Astrocyte of the spinal cord (primary cell): ENCODE results near the gene HMX3.

Experiments used
- DNase-seq: peaks from one replicate; pipeline ENCODE4 v3.0.0; 2011; ENCODE audit warnings: low read depth, low spot score
- H3K4me3 ChIP-seq: 2 replicates; pipeline ENCODE4 v1.5.1; 2011; ENCODE audit warnings: low read depth, mild to moderate bottlenecking, low read length, moderate library complexity
- CTCF ChIP-seq: IDR thresholded peaks from 2 replicates; pipeline ENCODE4 v1.5.1; 2012; ENCODE audit warnings: low read depth, mild to moderate bottlenecking, low read length, inconsistent platforms
- in situ Hi-C: cut with HindIII; loops from 2 replicates; pipeline ENCODE4 v1.10.0; 2017; ENCODE audit warnings: low sequenced_read_pairs

HMX3 gene

GRCh38 chr10:123135415-123136141 lies at the start of gene HMX3:
TSS of gene HMX3 (plus strand) at chr10:123135970. CDS start at chr10:123136051, 81 bp downstream.
- no peak for TF ChIP-seq CTCF
- in situ Hi-C loops = no loop called here
- H3K4me3 ChIP-seq = no peak within 1 kb of the TSS
- DNase-seq = no peak

DNA sequence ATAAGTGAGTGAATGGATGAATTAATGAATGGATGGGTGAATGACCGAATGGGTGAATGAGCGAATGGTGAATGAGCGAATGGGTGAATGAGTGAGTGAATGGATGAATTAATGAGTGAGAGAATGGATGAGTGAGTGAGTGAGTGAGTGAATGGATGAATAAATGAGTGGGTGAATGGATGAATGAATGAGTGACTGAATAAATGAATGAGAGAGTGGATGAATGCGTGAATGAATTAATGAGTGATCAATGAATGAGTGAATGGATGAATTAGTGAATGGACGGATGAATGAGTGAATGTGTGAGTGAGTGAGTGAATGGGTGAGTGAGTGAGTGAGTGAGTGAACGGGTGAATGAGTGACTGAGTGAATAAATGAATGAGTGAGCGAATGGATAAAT lies 49.5 kb upstream of the HMX3 start:
- TF ChIP-seq CTCF = no peak
- DNase-seq = no peak
- in situ Hi-C loops = no loop called here
- no peak overlapping the region for H3K4me3 ChIP-seq

DNA sequence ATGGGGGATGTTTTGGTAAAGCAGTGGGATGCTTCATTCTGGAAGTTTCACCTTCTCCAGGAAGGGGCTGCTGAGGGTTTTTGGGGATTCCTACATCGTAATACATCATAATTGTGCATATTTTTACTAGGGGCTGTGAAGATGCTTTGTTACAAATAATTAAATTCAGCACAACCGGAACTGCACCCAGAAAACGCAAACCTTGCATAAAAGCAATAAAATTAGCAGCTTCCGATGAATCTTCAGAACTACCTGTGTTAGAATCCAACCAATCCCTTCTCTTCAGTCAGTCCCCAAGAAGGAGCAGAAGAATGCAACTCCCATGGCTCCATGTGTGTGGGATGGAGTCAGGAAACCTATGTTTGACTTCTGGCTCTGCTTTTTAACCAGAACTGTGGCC lies 48.4 kb upstream of the HMX3 start:
- DNase-seq = no peak
- in situ Hi-C loops = no loop called here
- no peak for TF ChIP-seq CTCF
- H3K4me3 ChIP-seq = no peak overlapping the region

GRCh38 chr10:123087786-123088185 lies 48.0 kb upstream of the HMX3 start:
- in situ Hi-C loops = no loop called here
- no peak for TF ChIP-seq CTCF

DNA sequence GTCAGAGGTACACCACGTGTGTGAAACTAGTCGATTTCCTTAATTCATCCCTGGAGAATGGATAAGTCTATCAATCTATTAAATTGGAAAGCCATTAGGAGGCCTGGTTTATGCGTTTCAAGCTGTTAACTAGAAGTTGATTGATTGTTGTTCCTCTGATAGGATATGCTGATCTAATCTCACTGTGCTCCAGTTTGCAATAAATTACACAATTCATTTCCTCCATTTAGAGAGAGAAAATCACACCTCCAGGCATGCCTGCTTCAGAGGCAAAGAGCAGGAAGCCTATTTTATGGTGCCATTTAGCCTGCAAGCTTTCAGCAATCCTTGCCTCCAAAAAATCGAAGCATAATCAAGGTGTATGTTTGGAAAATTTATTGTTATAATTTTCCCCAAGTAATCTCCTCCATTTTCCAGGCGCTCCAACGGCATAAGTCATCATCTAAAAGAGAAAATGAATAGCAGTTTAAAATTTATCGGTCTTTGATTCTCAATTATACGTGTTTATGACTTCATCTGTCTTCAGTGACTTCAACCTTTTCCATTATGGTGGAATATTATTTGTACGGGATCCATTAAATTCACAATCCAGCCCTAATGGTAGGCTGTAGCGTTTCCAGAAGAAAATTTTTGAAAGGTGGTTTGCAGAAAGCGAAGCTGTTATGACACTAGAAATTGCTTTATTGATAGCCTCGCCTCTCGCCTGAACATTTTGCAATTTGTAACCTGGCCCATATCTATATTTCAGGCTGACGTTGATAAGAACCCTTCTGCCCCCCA lies 42.9 kb upstream of the HMX3 start:
- DNase-seq = no peak
- in situ Hi-C loops = no loop called here
- TF ChIP-seq CTCF = no peak
- no peak overlapping the region for H3K4me3 ChIP-seq

More at GRCh38 chr10:123087786-123088185, 48.0 kb upstream of the HMX3 start:
- no peak for DNase-seq
- no peak overlapping the region for H3K4me3 ChIP-seq

GRCh38 chr10:123093489-123093888 lies 42.3 kb upstream of the HMX3 start:
- H3K4me3 ChIP-seq = no peak overlapping the region
- in situ Hi-C loops = no loop called here
- no peak for DNase-seq
- TF ChIP-seq CTCF = no peak
